Measurements from ENCODE around the gene CEL. TPM values are rescaled to one million over a fixed set of nuclear protein-coding genes. Genes with fewer than 3 reads are reported as not detected.

CEL gene
- total and polyA plus RNA-seq, 2 donors (not counting 3 experiments of a cell fraction or from before 2014, with no cell fraction given) = 0.92 to 1.1 TPM

DNA sequence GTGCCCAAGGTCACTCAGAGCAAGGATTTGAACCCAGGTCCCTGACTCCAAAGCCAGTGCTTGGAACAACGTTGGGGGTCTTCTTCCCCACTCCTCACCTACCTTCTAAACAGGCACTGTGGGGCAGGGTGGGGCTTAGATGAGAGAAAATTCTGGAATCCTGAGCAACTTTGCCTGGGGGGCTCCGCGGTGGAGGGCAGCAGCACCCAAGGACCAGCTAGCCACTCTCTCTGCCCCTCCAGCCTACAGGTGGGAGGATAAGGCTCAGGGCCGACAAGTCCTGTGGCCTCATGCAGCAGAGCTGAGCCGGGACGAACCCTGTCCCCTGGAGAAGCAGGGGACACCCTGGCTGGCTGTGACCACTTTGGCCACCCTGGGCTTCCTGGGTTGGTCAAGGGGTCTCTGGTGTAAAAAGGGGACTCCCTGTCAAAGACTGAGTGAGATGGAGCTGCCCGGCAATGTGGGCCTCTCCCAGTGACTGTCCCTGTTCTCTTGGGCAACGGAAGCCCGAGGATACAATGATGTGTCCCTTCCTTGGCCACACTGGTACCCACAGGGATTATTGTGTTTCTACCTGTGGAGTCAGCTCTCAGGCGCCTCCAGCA is 26.5 kb downstream of the CEL start:
- no peaks in the 10 kb centered on the region for H3K36me3 ChIP-seq (ENCODE audit: control insufficient read depth in 2 of 2, extremely low read depth in 1 of 2, insufficient read depth in 2 of 2, low read length in 2 of 2)
- H4K20me1 ChIP-seq (replicated peaks; ENCODE audit: control insufficient read depth, extremely low read depth, insufficient read depth, low read length) = no peaks in the 10 kb centered on the region
- ChIA-PET POLR2A (no interaction called here), CTCF (no interaction called here)
- H3K4me1 ChIP-seq (ENCODE audit: control insufficient read depth, extremely low read depth, insufficient read depth, low read length) = no peaks in the 10 kb centered on the region
- H3K79me2 ChIP-seq (ENCODE audit: control insufficient read depth, insufficient read depth, low read length) = no peaks in the 10 kb centered on the region
- dilution Hi-C loops (cut with MboI; ENCODE audit: extremely low pct_ligation_motif_present, low sequenced_read_pairs) (no loop called here), intact Hi-C loops (cut with micrococcal nuclease) (no loop called here)
- DNase-seq (ENCODE audit: low read depth, low spot score) (no peak), FAIRE-seq (no peak)
- BruUV-seq (replicated peaks) = no TSS peak
- no peak for TF ChIP-seq POLR2A (IDR thresholded peaks at IDR 0.05; ENCODE audit: low read depth, low read length)
- TF ChIP-seq MYC (IDR thresholded peaks at IDR 0.05; ENCODE audit: low read depth, low read length) = no peak
- TF ChIP-seq EZH2 (IDR thresholded peaks at IDR 0.05; ENCODE audit: borderline replicate concordance, low read depth, low read length, severe bottlenecking) = no peak
- TF ChIP-seq FOS (IDR thresholded peaks at IDR 0.05; ENCODE audit: borderline replicate concordance, insufficient read depth, low read length) = no peak
- no peak overlapping the region for H3K4me2 ChIP-seq (ENCODE audit: insufficient read depth, low read length)
- no peak overlapping the region for H3K4me3 ChIP-seq (replicated peaks in 1 of 3; ENCODE audit: insufficient read depth in 1 of 3, low read depth in 1 of 3, low read length in 3 of 3)
- no peaks in the 10 kb centered on the region for H3K9me1 ChIP-seq (replicated peaks; ENCODE audit: control insufficient read depth, extremely low read depth, insufficient read depth, low read length)
- no peaks in the 10 kb centered on the region for H3K9me3 ChIP-seq (replicated peaks; ENCODE audit: control insufficient read depth, insufficient read depth, low read length)
- H2AFZ ChIP-seq (ENCODE audit: low read depth, low read length) = no peak overlapping the region
- no peaks in the 10 kb centered on the region for H3K27me3 ChIP-seq (ENCODE audit: control insufficient read depth in 2 of 2, insufficient read depth in 2 of 2, low read length in 2 of 2)
- H3K9ac ChIP-seq (replicated peaks; ENCODE audit: extremely low read depth, insufficient read depth, low read length) = no peak overlapping the region
- H3K27ac ChIP-seq (ENCODE audit: insufficient read depth, low read depth, low read length) = no peak overlapping the region

DNA sequence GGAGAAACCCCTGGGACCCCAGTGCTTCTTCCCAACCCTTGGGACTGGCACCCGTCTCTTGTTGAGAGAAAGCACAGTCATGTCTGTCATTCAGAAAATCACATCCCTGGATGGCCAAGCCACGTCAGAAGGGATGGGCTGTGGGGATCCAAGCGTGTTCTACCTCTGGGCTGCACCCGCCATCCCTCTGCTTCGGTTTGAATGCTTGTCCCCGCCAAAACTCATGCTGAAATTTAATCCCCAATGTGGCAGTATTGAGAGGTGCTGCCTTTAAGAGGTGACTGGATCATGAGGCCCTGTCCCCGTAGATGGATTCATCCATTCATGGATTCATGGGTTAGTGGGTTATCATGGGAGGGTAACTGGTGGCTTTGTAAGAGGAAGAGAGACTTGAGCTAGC is 27.0 kb downstream of the CEL start:
- H3K9me3 ChIP-seq (replicated peaks; ENCODE audit: control insufficient read depth, insufficient read depth, low read length) = no peaks in the 10 kb centered on the region
- no peaks in the 10 kb centered on the region for H3K4me1 ChIP-seq (ENCODE audit: control insufficient read depth, extremely low read depth, insufficient read depth, low read length)
- H3K27ac ChIP-seq (ENCODE audit: insufficient read depth, low read depth, low read length) = no peak overlapping the region
- H3K4me3 ChIP-seq (replicated peaks in 1 of 3; ENCODE audit: insufficient read depth in 1 of 3, low read depth in 1 of 3, low read length in 3 of 3) = no peak overlapping the region
- H3K4me2 ChIP-seq (ENCODE audit: insufficient read depth, low read length) = no peak overlapping the region
- ChIA-PET CTCF (interaction anchor here (0.7 kb wide), 1 partner anchor 55 kb away, joined by 3 read pairs; no protein-coding TSS in a partner anchor), POLR2A (no interaction called here)
- H3K36me3 ChIP-seq (ENCODE audit: control insufficient read depth in 2 of 2, extremely low read depth in 1 of 2, insufficient read depth in 2 of 2, low read length in 2 of 2) = no peaks in the 10 kb centered on the region
- TF ChIP-seq GATA2 (IDR thresholded peaks at IDR 0.05; ENCODE audit: insufficient read depth, insufficient read length, low read depth, low read length) (no peak), MYC (IDR thresholded peaks at IDR 0.05; ENCODE audit: low read depth, low read length) (no peak), EZH2 (IDR thresholded peaks at IDR 0.05; ENCODE audit: borderline replicate concordance, low read depth, low read length, severe bottlenecking) (no peak), JUN (IDR thresholded peaks at IDR 0.05; ENCODE audit: borderline replicate concordance, insufficient read depth, insufficient read length, low read depth) (no peak), POLR2A (IDR thresholded peaks at IDR 0.05; ENCODE audit: low read depth, low read length) (no peak), POLR2AphosphoS5 (IDR thresholded peaks at IDR 0.05; ENCODE audit: insufficient read depth, low read depth, low read length) (no peak), FOS (IDR thresholded peaks at IDR 0.05; ENCODE audit: borderline replicate concordance, insufficient read depth, low read length) (no peak)
- TF ChIP-seq, protein P1, sequence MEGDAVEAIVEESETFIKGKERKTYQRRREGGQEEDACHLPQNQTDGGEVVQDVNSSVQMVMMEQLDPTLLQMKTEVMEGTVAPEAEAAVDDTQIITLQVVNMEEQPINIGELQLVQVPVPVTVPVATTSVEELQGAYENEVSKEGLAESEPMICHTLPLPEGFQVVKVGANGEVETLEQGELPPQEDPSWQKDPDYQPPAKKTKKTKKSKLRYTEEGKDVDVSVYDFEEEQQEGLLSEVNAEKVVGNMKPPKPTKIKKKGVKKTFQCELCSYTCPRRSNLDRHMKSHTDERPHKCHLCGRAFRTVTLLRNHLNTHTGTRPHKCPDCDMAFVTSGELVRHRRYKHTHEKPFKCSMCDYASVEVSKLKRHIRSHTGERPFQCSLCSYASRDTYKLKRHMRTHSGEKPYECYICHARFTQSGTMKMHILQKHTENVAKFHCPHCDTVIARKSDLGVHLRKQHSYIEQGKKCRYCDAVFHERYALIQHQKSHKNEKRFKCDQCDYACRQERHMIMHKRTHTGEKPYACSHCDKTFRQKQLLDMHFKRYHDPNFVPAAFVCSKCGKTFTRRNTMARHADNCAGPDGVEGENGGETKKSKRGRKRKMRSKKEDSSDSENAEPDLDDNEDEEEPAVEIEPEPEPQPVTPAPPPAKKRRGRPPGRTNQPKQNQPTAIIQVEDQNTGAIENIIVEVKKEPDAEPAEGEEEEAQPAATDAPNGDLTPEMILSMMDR (IDR thresholded peaks at IDR 0.05; ENCODE audit: extremely low read depth in 1 of 2, insufficient read depth in 1 of 2, low read depth in 1 of 2, low read length in 2 of 2) = no peak
- TF ChIP-seq, protein P2, sequence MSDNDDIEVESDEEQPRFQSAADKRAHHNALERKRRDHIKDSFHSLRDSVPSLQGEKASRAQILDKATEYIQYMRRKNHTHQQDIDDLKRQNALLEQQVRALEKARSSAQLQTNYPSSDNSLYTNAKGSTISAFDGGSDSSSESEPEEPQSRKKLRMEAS (IDR thresholded peaks at IDR 0.05; ENCODE audit: insufficient read depth, insufficient read length) = no peak
- intact Hi-C loops (cut with micrococcal nuclease) = no loop called here
- dilution Hi-C loops (cut with MboI; ENCODE audit: extremely low pct_ligation_motif_present, low sequenced_read_pairs) = no loop called here
- FAIRE-seq (no peak), DNase-seq (ENCODE audit: low read depth, low spot score) (no peak)
- BruUV-seq (replicated peaks) = no TSS peak
- H3K79me2 ChIP-seq (ENCODE audit: control insufficient read depth, insufficient read depth, low read length) = no peaks in the 10 kb centered on the region
- H2AFZ ChIP-seq (ENCODE audit: low read depth, low read length) = no peak overlapping the region
- no peaks in the 10 kb centered on the region for H3K9me1 ChIP-seq (replicated peaks; ENCODE audit: control insufficient read depth, extremely low read depth, insufficient read depth, low read length)
- no peaks in the 10 kb centered on the region for H3K27me3 ChIP-seq (ENCODE audit: control insufficient read depth in 2 of 2, insufficient read depth in 2 of 2, low read length in 2 of 2)
- H3K9ac ChIP-seq (replicated peaks; ENCODE audit: extremely low read depth, insufficient read depth, low read length) = no peak overlapping the region
- no peaks in the 10 kb centered on the region for H4K20me1 ChIP-seq (replicated peaks; ENCODE audit: control insufficient read depth, extremely low read depth, insufficient read depth, low read length)

All from endothelial cell of umbilical vein (primary cell).